HG02678 (cell line): Measurements from ENCODE around the gene TTC28.
A peak's percentile ranks its signal among the peaks of the same experiment; 100 is the strongest.

Experiments
- ATAC-seq: cut with Tn5 transposase; IDR thresholded peaks from one replicate; pipeline ENCODE4 v1.9.1; 2021; ENCODE audit warnings: mild to moderate bottlenecking, moderate library complexity; ENCODE audit not compliant: unreplicated experiment

TTC28 gene

DNA sequence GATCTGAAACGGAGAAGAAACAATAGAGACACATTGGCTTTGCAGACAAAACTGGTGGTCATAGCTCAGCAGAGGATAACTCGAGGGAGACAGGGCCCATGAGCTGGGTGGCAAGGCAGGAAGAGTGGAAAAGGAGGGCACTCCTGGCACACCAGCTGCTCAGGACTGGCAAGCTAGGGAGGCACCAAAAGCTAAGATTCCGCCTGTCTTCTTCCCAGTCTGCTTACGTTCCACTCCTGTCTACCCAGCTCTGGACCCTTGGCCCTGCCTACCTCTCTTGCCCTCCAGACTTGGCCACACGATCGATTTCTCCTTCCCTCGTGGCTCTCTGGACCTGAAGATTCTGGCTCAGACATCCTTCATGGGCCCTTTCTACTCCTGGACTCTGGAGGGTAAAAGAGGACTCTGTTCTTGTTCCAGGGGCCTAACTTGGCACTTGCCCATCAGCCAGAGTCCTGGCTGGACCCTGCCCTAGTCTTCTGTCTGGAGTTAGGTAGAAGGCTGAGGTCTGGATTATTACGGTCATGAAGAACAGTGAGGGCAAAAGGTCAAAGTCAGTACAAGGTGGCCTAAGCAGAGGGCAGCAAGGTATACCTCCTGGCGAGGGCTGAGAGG lies 645.4 kb downstream of the TTC28 start:
- ATAC-seq = no peak

DNA sequence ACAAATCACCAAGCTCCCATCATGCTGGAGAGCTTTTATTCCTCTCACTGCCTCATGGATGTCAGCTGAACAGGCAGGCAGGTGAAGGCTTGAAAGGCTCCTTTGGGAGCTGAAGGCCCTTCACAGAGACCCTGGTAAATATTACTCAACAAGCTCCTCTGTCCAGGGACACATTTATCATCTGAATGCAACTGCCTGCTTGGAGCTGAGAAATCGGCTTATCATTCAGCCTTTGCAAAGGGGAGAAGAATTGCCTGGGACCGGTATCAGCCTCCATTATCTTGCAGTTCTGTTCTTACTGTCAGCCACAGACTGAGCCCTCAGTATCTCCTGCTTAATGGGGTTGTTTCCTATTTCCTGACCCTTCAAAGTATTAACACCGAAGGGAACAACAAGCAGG lies 646.8 kb downstream of the TTC28 start:
- ATAC-seq = no peak

DNA sequence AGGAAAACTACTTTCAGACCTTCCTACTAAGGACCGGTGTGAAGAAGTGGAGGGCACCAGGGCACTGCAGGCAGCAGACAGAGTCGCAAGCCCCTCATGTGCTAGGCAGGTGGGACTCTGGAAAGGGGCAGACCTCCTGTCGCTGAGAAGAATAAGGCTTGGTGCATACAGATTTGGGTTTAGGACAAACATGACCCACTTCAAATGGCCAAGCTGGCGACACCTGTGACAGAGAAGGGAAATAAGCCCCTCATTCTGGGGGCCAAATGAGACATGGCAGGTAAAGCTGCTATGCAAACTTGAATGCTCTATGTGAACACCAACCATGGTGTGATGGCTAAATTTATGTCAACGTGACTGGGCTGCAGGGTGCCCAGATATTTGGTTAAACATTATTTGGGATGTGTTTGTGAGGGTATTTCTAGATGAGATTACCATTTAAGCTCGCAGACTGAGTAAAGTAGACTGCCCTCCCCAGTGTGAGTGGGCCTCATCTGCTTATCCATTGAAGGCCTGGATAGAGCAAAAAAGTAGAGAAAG lies 648.2 kb downstream of the TTC28 start:
- ATAC-seq = no peak

DNA sequence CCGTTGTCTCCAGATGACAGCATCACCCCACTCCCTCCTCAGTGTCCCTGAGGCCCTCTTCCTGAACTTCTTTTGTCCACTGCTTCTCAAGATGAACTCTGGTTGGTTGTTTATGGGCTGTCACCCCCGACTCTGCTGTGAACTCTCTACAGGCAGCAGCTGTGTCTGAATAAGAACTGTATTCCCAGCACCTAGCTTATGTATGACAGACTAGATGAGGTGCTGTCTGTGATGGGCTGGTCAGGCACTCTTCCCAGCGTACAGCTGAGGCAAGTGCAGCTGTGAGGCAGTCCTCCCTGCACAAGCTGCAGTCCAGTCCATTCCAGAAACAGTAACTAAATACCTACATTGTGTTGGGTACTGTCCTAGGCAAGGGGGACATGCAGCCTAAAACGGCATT lies 649.2 kb downstream of the TTC28 start:
- no peak for ATAC-seq

DNA sequence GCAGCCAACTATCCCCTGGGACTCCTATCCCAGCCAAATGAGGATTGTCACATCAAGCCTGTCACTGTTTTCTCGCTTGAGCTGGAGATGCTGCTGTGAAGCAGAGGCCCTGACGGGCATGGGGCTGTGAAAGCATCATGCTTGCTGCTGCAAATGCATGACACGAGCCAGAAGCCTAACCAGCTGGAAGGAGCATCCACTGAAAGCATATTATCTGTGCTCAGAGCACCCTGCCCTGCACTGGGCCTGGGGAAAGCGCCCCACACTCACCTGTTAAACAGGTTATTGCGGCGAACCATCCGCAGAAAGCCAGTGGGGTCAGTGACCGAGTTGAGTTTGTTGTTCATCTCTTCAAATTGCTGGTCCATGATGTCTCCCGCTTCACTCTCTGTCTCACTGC lies 649.7 kb downstream of the TTC28 start:
- no peak for ATAC-seq

DNA sequence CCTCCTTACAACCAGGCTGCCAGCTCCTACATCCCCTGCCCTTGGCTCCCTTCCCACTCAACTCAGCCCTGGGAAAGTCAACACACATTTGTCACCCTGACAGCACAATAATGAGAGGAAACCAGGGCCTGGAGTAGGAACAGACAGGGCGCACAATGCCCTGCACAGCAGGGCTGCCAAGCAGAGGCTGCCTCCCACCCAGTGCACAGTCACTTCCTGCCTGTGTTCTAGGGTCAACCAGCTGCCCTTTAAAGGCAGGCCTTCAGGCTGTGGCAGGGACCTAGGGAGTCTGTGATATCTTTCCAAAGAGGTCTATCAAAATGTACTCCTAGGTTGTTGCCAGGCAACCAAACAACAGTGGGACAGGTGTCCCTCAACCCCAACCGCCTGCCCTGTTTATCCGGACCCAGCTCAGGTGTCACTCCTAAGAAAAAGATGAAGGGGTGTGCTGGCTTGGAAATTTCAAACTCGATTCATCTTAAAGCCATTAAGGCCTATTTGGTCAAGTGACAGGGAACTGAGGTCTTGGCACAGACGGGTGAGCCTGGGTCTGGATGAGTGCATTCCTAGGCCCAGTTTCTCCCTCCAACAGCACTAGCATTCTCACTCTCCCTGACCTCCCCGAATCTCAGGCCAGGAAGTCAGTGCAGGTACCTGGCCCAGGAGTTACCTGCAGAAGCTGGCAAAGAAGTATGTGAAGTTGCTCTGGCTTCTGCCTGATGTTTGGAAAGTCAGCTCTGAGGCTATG lies 650.3 kb downstream of the TTC28 start:
- no peak for ATAC-seq

DNA sequence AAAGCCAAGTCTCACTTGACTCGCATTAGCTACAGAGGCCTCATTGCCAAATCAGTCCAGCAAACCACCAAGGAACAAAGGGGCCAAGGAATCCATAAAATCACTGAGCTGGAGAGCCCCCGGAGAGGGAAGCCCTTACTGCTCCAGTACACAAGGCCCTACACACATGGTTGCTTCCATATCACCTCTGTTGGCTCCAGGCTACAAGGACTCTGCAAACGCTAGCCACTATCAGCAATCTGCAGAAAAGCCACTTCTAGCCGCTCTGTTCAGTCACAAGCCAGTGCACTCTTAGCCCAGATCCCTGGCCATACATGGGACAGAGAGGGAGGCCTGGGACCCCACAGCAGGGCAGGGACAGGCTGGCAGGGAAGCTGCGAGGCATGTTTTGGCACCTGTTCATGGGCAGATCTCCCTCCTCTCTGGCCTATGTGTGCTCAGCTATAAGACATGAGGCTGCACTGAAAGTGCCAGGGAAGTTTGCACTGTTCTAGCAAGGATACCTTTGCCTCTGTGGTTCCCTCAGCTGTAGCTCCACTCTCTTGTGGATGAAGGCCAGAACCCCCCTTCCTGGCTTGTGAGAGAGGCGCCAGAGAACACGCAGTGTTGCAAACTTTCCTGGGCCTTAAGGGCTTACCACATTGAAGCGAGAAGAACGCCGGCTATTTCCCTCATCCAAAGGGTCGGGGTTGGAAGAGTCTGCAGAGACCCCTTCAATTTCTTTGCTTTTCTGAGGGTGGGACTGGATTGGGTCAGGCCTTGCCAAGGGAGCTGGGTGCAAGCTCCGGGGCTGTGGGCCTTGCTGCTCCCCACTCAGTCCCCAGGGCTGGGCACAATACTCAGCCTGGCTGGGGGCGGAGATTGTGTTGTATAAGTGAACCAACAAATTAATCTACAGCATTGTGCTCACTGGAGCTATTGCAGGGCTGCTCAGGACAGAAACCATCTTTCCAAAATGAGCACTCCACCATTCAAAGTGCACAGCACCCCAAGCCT lies 651.9 kb downstream of the TTC28 start:
- ATAC-seq = no peak

DNA sequence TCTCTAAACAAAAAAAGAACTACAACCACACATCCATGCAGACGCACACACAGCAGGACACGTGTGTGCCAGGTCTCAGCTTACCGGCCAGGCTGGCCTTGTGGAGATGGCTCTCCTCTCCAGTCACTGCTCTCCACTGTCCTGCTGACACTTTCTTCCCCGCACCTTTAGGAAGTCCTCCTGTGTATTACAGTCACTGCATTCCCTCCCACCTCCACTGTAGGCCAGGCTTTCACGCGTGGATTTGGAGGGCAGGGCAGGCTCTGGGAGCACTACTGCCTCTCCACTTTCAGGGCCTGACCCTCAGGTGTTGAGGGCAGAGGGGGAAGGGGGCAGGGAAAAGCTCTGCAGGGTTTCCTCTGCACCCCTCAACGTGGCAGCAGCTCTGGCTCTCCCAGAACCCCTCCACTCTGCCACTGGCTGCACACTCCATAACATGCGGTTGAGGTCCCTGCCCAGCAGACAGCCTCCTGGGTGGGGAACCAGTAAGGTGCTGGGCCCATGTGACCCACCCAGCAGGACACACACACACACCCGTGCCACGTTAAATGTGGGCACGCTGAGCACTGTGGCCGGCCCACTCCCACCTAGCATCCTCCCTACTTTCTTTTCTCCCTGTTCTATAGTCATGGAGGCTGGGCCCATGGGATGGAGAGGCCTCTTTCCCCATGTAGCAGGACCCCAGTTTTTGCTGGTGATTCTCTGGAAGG lies 653.6 kb downstream of the TTC28 start:
- ATAC-seq = no peak

DNA sequence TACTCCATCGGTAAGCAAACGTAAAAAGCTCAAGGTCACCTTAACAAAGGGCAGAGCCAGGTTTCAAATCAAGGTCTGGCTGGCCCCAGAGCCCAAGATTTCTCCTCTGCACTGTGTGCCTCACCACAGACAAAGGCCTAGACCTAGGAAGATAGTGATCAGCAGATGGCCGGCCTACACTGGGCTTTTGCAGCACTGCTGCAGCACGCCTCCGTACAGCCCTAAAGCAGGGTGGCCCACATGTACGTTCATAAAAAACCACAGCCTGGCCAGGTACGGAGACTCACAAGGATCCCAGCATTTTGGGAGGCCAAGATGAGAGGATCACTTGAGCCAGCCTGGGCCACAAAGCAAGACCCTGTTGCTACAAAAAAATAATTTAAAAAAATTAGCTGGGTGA lies 654.3 kb downstream of the TTC28 start:
- ATAC-seq = no peak

DNA sequence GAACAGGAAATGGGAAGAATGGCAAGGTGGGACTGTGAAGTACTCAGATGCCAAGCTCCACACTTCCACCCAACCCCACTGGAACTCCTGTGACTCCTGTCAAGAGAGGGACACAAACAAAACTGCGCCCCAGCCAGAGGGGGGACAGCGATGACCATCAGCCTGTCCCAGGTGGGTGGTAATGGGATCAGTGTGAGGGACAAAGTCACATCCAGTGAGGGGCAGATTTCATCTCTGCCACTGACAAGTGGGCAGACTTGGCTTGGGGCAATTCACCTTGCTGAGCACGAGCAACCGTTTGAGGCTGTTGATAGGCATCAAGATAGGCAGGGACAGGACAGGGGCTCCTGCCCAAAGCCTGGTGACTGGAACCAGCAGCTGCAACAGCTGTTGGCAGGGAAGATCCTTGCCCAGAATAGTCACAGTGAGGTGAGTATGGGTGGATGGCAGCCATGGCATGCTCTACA lies 655.2 kb downstream of the TTC28 start:
- ATAC-seq = no peak

DNA sequence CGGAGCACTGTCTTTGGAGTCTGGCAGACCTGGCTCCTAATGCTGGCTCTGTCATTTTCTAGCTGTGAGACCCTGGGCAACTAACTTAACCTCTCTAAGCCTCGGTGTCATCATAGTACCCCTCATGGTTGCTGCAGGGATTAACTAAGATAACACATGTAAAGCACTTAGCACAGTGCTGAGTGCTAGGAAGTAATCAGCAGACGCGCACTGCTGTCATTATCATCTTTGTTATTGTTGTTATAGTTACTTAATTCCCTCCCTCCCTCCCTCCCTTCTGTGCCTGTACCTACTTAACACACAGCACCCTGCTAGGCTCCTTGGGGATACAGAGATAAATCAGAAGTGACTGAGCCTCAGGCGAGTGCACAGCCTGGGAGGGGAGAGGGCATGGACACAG lies 655.9 kb downstream of the TTC28 start:
- ATAC-seq = no peak

DNA sequence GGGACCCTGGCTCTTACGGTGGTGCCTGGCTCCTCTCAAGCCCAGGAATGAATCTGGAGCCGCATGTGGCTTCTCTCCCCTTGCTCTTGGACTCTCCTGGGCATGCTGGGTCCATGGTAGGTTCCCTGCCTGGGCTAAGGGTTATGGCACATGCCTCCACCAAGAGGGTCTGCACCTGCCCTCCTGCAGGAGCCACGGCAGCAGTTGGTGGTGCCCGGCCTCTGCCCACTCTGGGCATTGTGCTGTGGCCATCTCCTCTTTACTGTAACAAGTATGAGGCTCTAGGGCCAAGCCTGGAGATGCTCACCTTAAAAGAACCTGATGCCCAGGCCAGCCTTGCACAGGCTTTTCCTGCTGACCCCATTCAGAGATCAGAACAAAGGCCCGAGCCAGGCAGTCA lies 656.6 kb downstream of the TTC28 start:
- no peak for ATAC-seq

DNA sequence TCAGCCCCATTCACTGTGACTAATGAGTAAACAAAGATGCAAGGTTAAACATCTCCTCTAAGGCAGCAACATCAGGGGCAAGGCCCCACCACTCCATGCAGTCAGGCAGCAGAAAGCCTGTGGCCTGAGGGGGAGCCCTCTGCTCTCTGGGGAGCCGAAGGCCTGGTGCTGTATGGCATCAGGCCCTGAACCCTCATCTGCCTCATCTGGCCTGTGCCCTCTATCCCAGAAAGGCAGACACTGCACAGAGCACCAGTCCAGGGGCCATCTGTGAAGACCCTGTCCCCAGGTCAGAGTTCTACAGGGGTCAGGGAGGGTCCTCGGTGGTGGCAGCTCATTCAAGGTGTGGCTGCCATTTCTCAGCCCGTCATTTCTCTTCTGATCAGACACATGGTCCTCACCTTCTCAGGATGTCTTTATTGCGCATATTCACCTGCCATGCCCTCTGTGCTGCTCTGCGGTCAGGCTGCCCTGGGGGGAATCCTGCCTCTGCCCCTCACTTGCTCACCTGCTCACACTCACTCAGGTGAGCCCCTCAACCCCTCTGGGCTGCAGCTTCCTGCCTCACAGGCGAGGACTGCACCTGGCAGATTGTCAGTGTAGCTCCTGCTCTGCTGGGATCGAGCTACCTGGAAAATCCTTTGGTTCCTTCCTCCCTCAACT lies 657.5 kb downstream of the TTC28 start:
- ATAC-seq = no peak

DNA sequence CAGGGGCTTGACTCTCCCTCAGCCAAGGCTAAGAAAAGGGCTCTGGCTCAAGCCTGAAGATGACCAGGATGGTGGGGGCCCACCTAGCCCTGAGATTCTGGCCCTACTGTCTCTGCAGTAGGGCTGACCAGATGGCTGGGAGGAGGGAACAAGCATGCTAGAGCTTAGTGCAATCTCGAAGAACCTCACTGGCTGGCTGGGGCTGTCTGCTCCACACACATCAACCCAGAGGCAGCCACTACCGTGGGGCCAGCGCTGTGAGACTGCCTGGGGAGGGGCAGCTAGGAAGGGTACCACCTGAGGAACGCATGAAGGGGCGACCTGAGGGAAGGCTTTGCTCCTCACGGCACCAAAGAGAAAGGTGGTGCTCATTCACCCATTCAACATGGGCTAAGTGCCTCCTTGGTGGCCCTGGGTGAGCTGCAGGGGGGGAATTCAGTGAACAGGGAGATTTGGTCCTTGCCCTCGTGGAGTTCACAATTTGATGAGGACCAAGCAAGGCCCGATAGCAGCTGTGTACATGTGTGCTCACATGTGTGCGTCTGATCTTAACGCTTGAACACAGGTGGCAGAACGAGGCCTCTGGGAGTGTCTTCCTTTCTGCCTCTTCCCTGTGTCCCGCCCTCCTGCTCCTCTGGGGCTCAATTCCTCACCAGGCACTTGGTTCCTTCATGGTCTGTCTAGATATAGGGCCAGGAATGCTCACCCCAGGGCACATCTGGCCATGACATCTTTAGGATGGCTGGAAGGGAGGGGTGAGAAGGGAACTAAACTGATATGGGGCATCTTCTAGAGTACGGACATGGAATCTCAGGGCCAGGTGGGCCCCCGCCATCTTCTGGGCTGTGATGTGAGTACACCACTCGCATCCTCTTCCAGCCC lies 658.3 kb downstream of the TTC28 start:
- no peak for ATAC-seq

DNA sequence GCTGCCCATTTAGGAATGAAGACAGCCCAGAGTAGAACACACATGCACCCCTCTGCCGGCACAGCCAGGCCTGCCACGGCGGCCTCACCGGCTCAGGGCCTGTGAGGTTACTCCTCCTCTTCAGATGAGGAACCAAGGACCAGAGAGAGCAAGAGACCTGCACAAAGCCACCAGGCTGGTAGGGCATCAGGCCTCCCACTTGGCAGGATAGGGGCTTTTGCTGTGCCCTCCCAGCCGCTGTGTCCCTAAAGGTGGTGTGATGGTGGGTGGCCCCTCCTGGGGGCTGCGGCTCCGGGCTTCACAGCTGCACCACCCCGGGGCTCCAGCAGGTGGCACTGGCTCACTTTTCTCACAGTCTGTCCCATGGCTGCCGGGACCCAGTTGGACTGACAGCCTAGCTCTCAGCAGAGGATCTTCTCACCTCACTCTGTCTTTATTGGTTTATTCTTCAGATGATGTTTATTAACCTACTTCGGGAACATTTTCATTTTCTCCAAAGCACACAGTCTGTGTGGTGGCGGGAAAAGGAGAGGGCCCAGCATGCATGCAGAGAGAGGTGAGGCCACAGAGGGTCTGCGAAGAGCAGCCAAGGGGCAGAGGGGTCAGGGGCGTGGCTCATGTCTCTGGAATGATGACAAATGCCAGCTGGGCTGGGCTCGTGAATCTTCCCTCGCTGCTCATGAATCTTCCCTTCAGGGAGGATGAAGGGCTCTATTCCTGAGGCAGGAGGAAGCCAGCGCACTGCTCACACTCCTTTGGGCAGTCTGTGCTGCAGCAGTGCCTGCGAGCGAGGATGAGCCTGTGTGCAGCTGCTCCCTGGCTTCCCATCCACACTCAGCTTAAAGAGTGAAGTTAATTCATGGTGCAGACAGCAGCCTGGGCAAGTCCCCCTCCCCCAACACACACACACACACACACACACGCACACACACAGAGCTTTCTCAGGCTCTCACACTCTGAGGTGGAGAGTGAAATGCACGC lies 659.5 kb downstream of the TTC28 start:
- ATAC-seq = peak; percentile 44

DNA sequence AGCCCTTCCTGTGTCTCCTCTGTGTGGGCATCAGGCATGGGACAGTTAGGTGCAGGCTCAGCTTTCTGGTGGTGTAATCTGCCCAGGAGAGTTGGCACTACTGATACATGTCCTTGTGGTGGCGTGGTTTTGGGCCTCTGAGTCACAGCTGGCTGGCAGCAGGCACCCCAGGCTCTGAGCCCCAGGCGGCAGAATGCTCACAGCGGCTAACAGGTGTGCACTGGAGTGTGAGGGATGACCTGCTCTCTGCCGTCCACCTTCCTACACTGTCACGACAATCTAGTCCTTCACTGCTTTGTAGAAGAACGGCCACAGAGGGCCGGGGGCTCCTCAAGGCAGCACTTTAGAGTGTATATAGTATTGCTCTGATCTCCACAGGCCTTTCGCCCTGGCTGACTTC lies 660.3 kb downstream of the TTC28 start:
- ATAC-seq = no peak

DNA sequence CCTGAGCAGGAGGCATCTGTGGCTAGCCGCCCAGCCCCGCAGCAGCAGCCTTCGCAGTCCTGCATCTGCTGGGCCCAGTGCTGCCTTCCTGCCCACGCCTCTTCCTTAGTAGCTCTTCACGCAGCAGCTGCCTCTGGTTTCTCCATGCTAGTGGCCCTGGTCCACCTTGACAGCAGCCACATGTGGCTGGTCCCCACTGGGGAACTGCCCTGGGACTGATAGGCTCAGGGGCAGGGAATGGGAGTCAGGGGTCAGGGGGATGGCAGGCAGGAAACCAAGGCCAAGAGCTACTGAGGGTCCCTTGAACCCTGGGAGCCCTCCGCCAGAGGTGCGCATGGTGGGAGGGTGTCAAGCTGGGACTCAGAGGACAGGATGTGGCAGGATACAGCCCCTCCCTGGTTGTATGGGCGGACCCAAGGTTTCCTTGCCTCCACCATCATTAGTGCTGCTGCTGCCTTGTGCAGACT lies 661.1 kb downstream of the TTC28 start:
- ATAC-seq = no peak

DNA sequence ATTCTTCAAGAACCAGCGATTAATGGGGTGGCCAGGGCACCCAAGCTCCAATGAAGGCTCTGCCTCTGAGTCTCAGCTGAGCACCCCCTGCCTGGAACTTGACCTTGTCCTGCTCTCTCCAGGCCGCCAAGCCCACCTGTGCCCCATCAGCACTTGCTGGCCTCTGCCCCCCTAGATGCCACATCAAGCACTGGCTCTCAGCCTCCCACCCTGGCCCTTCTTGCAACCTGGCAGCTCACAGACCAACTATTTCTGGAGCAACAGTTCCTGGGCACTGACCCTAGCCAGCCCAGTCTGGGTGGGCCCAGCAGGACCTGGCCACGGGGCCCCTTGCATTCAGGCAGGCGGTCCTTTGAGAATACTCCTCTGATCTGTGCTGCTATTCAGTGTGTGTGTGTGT lies 661.8 kb downstream of the TTC28 start:
- no peak for ATAC-seq
